Measurements from ENCODE around the gene TTLL9. TPM values are rescaled to one million over a fixed set of nuclear protein-coding genes. Genes with fewer than 3 reads are reported as not detected.

Gene TTLL9
- total and polyA plus RNA-seq, 8 donors, result 0.14 to 1.4 (median 0.35) TPM; not detected in 1

DNA sequence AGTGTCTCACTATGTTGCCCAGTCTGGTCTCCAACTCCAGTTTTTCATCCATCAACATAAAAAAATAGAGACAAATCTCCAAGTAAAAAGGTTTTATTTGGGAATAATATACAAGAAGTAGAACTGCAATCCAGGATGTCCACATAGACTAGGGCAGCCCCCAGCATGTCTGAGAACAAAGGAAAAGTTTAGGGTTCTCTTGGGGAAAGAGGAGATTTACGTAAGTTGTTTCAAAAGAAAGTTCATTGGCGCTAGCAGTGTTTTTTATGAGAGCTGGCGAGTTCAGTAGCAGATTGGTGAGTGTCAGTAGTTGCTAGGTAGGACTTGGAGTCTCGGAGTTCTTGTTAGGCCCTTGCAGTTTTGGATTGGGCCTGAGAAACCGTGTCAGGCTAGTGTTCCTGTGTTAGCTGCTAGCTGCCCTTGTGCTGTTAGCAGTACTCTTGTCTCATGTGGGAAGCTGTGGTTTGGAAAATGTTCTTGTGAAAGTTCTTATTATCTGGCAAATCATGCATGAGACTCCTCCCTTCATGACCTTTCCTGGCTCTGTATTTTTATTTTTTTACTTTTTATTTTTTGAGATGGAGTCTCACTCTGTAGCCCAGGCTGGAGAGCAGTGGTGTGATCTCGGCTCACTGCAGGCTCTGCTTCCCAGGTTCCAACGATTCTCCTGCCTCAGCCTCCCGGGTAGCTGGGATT, 24.7 kb downstream of the TTLL9 start:
- intact Hi-C loops (cut with DNase I), result no loop called here

DNA sequence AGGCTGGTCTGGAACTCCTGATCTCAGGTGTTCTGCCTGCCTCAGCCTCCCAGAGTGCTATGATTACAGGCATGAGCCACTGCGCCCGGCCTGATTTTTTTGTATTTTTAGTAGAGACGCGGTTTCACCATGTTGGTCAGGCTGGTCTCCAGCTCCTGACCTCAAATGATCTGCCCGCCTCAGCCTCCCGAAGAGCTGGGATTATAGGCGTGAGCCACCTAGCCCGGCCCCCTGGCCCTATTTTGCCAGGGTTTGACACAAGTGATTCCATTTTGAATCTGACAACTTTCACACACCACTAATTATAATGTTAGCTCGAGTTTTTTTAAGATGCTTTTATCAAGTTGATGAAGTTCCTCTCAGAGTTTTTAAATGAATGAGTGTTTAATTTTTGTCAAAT, 25.6 kb downstream of the TTLL9 start:
- Histone ChIP-seq H3K36me3 (no peaks in the 10 kb centered on the region), H3K9me3 (no peaks in the 10 kb centered on the region), H3K27ac (peak overlapping the region in 1 of 4 donors; percentile 44), H3K27me3 (no peaks in the 10 kb centered on the region), H3K4me3 (no peak overlapping the region), H3K4me1 (no peaks in the 10 kb centered on the region)
- FAIRE-seq (no peak), DNase-seq (no peak), ATAC-seq (no peak)
- TF ChIP-seq, protein P1, sequence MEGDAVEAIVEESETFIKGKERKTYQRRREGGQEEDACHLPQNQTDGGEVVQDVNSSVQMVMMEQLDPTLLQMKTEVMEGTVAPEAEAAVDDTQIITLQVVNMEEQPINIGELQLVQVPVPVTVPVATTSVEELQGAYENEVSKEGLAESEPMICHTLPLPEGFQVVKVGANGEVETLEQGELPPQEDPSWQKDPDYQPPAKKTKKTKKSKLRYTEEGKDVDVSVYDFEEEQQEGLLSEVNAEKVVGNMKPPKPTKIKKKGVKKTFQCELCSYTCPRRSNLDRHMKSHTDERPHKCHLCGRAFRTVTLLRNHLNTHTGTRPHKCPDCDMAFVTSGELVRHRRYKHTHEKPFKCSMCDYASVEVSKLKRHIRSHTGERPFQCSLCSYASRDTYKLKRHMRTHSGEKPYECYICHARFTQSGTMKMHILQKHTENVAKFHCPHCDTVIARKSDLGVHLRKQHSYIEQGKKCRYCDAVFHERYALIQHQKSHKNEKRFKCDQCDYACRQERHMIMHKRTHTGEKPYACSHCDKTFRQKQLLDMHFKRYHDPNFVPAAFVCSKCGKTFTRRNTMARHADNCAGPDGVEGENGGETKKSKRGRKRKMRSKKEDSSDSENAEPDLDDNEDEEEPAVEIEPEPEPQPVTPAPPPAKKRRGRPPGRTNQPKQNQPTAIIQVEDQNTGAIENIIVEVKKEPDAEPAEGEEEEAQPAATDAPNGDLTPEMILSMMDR (IDR thresholded peaks at IDR 0.05), result no peak
- intact Hi-C loops (cut with DNase I), result no loop called here
- WGBS, 2 donors, result 80 to 87% methylated on average over 9 of the region's 9 CpGs

More for the DNA sequence above, 24.7 kb downstream of the TTLL9 start:
- Histone ChIP-seq H3K27me3 (no peaks in the 10 kb centered on the region), H3K4me1 (no peaks in the 10 kb centered on the region), H3K36me3 (no peaks in the 10 kb centered on the region), H3K9me3 (no peaks in the 10 kb centered on the region), H3K4me3 (no peak overlapping the region), H3K27ac (peak overlapping the region in 2 of 4 donors; percentile 1 to 44)
- ATAC-seq (peak in 3 of 4 donors; percentile 70 to 93 (median 85)), FAIRE-seq (no peak), DNase-seq (peak in 2 of 6 donors; percentile 12 to 46)
- TF ChIP-seq, protein P1 (IDR thresholded peaks at IDR 0.05), result no peak
- whole genome bisulfite sequencing, 2 donors, result 53 to 66% methylated on average over 8 of the region's 8 CpGs

DNA sequence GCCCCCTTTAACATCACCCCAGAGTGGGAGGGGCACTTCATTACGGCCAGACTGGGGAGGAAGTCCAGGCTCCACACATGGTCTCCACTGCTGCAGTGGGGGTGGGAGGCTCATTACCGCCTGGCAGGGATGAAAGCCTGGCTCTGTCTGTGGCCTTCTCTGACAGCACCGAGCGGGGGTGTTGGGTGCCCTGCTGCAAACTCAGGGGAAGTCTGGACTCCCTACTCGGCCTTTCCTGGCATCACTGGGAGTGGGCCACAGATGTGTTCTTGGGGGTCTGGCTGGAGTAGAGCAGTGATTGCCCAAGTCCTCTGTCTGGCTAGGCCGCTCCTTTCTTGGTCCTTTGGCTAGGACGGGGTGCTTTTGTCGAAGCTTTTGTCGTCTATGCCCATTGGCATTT, 27.1 kb downstream of the TTLL9 start:
- WGBS, 2 donors, result 70 to 75% methylated on average over 9 of the region's 9 CpGs
- no peak for FAIRE-seq
- no peak for ATAC-seq
- intact Hi-C loops (cut with DNase I), result no loop called here
- no peaks in the 10 kb centered on the region for H3K9me3 ChIP-seq
- DNase-seq, result no peak
- no peak overlapping the region for H3K27ac ChIP-seq
- TF ChIP-seq, protein P1 (IDR thresholded peaks at IDR 0.05), result no peak
- H3K36me3 ChIP-seq, result no peaks in the 10 kb centered on the region
- H3K4me3 ChIP-seq, result no peak overlapping the region
- H3K4me1 ChIP-seq, result no peaks in the 10 kb centered on the region
- no peaks in the 10 kb centered on the region for H3K27me3 ChIP-seq

DNA sequence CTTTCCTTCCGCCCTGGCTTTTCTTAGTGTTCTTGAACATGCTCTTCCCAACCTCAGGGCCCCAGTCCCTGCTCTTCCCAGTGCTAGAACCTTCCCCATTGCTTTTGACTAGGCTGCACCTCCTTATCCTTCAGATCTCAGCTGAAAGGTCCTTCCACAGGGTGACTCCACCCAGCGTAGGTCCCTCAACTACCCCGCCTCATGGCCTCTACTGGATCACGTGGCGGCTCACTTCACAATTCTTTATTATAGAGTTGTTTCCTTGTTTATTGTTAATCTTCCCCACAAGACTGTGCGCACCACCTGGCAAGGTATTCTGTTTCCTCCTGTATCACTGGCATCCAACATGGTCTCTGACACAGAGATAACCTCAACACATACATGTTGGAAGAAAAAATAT, 31.2 kb downstream of the TTLL9 start:
- Histone ChIP-seq H3K27me3 (no peaks in the 10 kb centered on the region), H3K4me1 (no peaks in the 10 kb centered on the region), H3K36me3 (no peaks in the 10 kb centered on the region), H3K9me3 (no peaks in the 10 kb centered on the region), H3K27ac (no peak overlapping the region), H3K4me3 (no peak overlapping the region)
- 73 to 84% methylated on average over 6 of the region's 6 CpGs for WGBS, 2 donors
- ATAC-seq (no peak), DNase-seq (no peak), FAIRE-seq (no peak)
- intact Hi-C loops (cut with DNase I), result no loop called here
- TF ChIP-seq, protein P1 (IDR thresholded peaks at IDR 0.05), result no peak

DNA sequence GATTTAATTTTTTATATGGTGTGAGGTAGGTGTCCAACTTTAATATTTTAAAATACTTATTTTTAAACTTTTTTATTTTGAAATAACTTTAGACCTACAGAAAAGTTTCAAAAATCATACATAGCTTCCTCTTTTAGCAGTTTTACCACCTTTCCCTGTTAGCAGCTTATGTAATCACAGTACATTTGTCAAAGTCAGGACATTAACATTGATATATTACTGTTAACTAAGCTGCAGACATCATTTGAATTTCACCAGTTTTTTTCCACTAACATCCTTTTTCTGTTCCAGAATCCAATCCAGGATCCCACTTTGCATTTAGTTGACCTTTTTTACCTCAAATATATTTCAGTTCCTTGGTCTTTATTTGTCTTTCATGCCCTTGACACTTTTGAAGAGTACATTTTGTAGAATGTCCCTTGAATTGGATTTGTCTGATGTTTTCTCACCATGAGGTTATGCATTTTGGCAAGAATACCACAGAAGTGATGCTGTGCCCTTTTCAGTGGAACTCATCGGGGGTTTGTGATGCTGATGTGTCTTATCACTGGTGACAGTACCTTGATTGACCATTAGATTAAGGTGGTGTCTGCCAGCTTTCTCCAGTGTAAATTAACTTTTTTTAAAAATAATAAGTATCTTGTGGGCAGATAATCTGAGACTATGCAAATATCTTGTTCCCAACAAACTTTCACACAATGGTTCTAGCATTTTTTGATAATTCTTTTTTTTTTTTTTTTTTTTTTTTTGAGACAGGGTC, 33.4 kb downstream of the TTLL9 start:
- WGBS, 2 donors, result 52% methylated on average over 1 of the region's 1 CpG
- no peak for ATAC-seq
- DNase-seq, result no peak
- Histone ChIP-seq H3K4me1 (no peaks in the 10 kb centered on the region), H3K27me3 (no peaks in the 10 kb centered on the region), H3K9me3 (no peaks in the 10 kb centered on the region), H3K36me3 (no peaks in the 10 kb centered on the region), H3K27ac (no peak overlapping the region), H3K4me3 (no peak overlapping the region)
- TF ChIP-seq, protein P1 (IDR thresholded peaks at IDR 0.05), result no peak
- no peak for FAIRE-seq
- intact Hi-C loops (cut with DNase I), result no loop called here
